Esophagus muscularis mucosa (tissue), 4 donors: ENCODE results near the gene COMMD4. TPM values are rescaled to one million over a fixed set of nuclear protein-coding genes. Genes with fewer than 3 reads are reported as not detected.
"Not testable (repeated sequence)": the region's sequence is repeated elsewhere in the genome, so short reads cannot be mapped to it uniquely, and the experiment has no call there.

Experiments
- DNase-seq: peaks from one replicate; pipeline ENCODE4 v3.0.0-alpha.2; 2017; ENCODE audit errors: extremely low spot score
- H3K27ac ChIP-seq, 4 donors: fragments of 200-600 bp; sonication (generic); replicated peaks in 1 of 4; 1 replicate in 3 of 4; 2 replicates in 1 of 4; pipeline ENCODE4 v1.5.1; 2016 to 2019; ENCODE audit warnings: mild to moderate bottlenecking in 1 of 4
- H3K27me3 ChIP-seq, 4 donors: fragments of 200-600 bp; sonication (generic); one replicate each; pipeline versions ENCODE4 v1.5.1 to v1.6.0; 2016 to 2019
- H3K36me3 ChIP-seq, 4 donors: fragments of 200-600 bp; sonication (generic); one replicate each; pipeline ENCODE4 v1.5.1; 2016 to 2019
- H3K4me1 ChIP-seq, 4 donors: fragments of 200-600 bp; sonication (generic); one replicate each; pipeline ENCODE4 v1.5.1; 2016 to 2019
- H3K4me3 ChIP-seq, 4 donors: fragments of 200-600 bp; sonication (generic); 1 replicate in 2 of 4; 2 replicates in 2 of 4; pipeline ENCODE4 v1.5.1; 2016 to 2019; ENCODE audit warnings: mild to moderate bottlenecking in 4 of 4, moderate library complexity in 1 of 4
- H3K9me3 ChIP-seq, 4 donors: fragments of 200-600 bp; sonication (generic); 1 replicate in 3 of 4; 2 replicates in 1 of 4; pipeline ENCODE4 v1.5.1; 2016 to 2019
- EP300 ChIP-seq: sonication (generic); formaldehyde crosslinking; IDR thresholded peaks from one replicate; pipeline ENCODE4 v1.6.1; 2017; ENCODE audit warnings: antibody characterized with exemption
- POLR2A ChIP-seq: fragments of 450-650 bp; IDR thresholded peaks from one replicate; pipeline ENCODE4 v1.6.1; 2017; ENCODE audit warnings: antibody characterized with exemption, moderate library complexity, mild to moderate bottlenecking, low read depth
- POLR2AphosphoS5 ChIP-seq, 2 donors: sonication (generic); formaldehyde crosslinking; IDR thresholded peaks; one replicate each; pipeline ENCODE4 v1.6.1; 2017; ENCODE audit warnings: antibody characterized with exemption in 2 of 2
- WGBS: methylation state at CpG from one replicate; pipeline ENCODE4 v1.1.5; 2018; 5-methylcytosine and 5-hydroxymethylcytosine counted together
- intact Hi-C: fragments of 100-400 bp; cut with DNase I; formaldehyde crosslinking; loops from one replicate; pipeline ENCODE4 v1.15.1; 2023
- total RNA-seq, 4 donors: library from RNA; depleted of rRNA; stranded (reverse); fragments of >200 nt; gene quantifications; one replicate each; pipeline versions ENCODE4 v1.1.0 to v1.2.1, GENCODE V29; 2016
- TF ChIP-seq, protein P1 (sequence below), 3 experiments: fragments of 200-600 bp in 2 of 3; fragments of 450-650 bp in 1 of 3; sonication (generic) in 2 of 3; IDR thresholded peaks; one replicate each; pipeline ENCODE4 v1.5.1; 2017 to 2019; ENCODE audit warnings: antibody characterized with exemption in 3 of 3, mild to moderate bottlenecking in 2 of 3, moderate library complexity in 1 of 3

Gene COMMD4
- total RNA-seq, 4 donors from 2014 or later = 32.0 to 73.0 (median 50.6) TPM

DNA sequence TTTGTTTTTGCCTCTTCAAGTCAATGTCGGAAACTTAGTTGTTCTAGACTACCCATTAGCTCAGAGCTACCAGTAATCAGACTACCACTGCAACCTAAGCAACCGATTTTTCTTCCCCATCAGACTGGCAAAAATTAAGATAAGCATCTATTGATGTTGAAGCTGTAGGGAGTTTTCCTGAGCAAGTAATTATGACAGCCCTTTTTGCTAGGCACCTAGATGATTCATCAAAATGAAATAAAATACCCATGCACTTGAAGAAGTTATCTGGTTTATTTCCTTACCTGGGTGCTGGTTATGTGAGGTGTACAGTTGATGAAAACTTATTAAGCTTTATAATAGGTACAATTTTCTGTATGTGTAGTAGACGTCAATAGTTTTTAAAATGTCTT is 554 bp upstream of the COMMD4 start:
- 33% methylated on average over 3 of the region's 3 CpGs for WGBS
- peak overlapping the region; percentile 67 to 84 (median 75) for H3K27ac ChIP-seq
- DNase-seq = no peak
- TF ChIP-seq, protein P1, sequence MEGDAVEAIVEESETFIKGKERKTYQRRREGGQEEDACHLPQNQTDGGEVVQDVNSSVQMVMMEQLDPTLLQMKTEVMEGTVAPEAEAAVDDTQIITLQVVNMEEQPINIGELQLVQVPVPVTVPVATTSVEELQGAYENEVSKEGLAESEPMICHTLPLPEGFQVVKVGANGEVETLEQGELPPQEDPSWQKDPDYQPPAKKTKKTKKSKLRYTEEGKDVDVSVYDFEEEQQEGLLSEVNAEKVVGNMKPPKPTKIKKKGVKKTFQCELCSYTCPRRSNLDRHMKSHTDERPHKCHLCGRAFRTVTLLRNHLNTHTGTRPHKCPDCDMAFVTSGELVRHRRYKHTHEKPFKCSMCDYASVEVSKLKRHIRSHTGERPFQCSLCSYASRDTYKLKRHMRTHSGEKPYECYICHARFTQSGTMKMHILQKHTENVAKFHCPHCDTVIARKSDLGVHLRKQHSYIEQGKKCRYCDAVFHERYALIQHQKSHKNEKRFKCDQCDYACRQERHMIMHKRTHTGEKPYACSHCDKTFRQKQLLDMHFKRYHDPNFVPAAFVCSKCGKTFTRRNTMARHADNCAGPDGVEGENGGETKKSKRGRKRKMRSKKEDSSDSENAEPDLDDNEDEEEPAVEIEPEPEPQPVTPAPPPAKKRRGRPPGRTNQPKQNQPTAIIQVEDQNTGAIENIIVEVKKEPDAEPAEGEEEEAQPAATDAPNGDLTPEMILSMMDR (IDR thresholded peaks at IDR 0.05) = no peak
- TF ChIP-seq POLR2A = no peak
- H3K9me3 ChIP-seq = no peaks in the 10 kb centered on the region
- H3K4me3 ChIP-seq = peak overlapping the region; percentile 59 to 94 (median 86)
- H3K27me3 ChIP-seq = no peaks in the 10 kb centered on the region
- H3K4me1 ChIP-seq = peaks cover 9 to 19% (median 19%) of the 10 kb centered on the region in 4 donors
- H3K36me3 ChIP-seq = peaks cover 0 to 20% (median 18%) of the 10 kb centered on the region in 4 donors
- intact Hi-C loops = no loop called here

GRCh38 chr15:75338661-75339240 is 2.9 kb downstream of the COMMD4 start:
- no peak for DNase-seq
- no peak overlapping the region for H3K27ac ChIP-seq
- 90% methylated on average over 2 of the region's 11 CpGs for WGBS
- no peaks in the 10 kb centered on the region for H3K9me3 ChIP-seq
- H3K4me1 ChIP-seq = peaks cover 9 to 22% (median 19%) of the 10 kb centered on the region in 4 donors
- intact Hi-C loops = no loop called here
- H3K4me3 ChIP-seq = no peak overlapping the region
- no peaks in the 10 kb centered on the region for H3K27me3 ChIP-seq
- peaks cover 0 to 30% (median 27%) of the 10 kb centered on the region in 4 donors for H3K36me3 ChIP-seq
- no peak for TF ChIP-seq POLR2A
- no peak for TF ChIP-seq EP300

- peaks cover 0 to 30% (median 27%) of the 10 kb centered on the region in 4 donors for H3K36me3 ChIP-seq
- no peaks in the 10 kb centered on the region for H3K27me3 ChIP-seq
- WGBS = 90% methylated on average over 5 of the region's 13 CpGs
- H3K4me1 ChIP-seq = peaks cover 9 to 26% (median 20%) of the 10 kb centered on the region in 4 donors
- no peak overlapping the region for H3K4me3 ChIP-seq
- no peak overlapping the region for H3K27ac ChIP-seq
- intact Hi-C loops = no loop called here
- no peaks in the 10 kb centered on the region for H3K9me3 ChIP-seq
- no peak for DNase-seq
- TF ChIP-seq POLR2A (no peak), EP300 (no peak), POLR2AphosphoS5 (IDR thresholded peaks at IDR 0.05) (no peak)
- TF ChIP-seq, protein P1 (IDR thresholded peaks at IDR 0.05) = no peak
Observed at GRCh38 chr15:75339531-75340240, 3.8 kb downstream of the COMMD4 start.

GRCh38 chr15:75342221-75342620 is 6.4 kb downstream of the COMMD4 start:
- TF ChIP-seq, protein P1 (IDR thresholded peaks at IDR 0.05) = no peak
- TF ChIP-seq EP300 (no peak), POLR2AphosphoS5 (IDR thresholded peaks at IDR 0.05) (no peak), POLR2A (no peak)
- H3K9me3 ChIP-seq = no peaks in the 10 kb centered on the region
- peaks cover 0 to 30% (median 27%) of the 10 kb centered on the region in 4 donors for H3K36me3 ChIP-seq
- H3K27me3 ChIP-seq = no peaks in the 10 kb centered on the region
- no peak overlapping the region for H3K4me3 ChIP-seq
- WGBS = 87% methylated on average over 6 of the region's 6 CpGs
- no peak overlapping the region for H3K27ac ChIP-seq
- intact Hi-C loops = no loop called here
- peaks cover 0 to 18% (median 16%) of the 10 kb centered on the region in 4 donors for H3K4me1 ChIP-seq
- no peak for DNase-seq

GRCh38 chr15:75343953-75344352 is 8.1 kb downstream of the COMMD4 start:
- H3K4me3 ChIP-seq, H3K27ac ChIP-seq, intact Hi-C loops, H3K9me3 ChIP-seq, H3K27me3 ChIP-seq, DNase-seq: not testable (repeated sequence)
- Histone ChIP-seq H3K36me3 (peaks cover 0 to 23% (median 22%) of the 10 kb centered on the region in 4 donors), H3K4me1 (peaks cover 7 to 24% (median 21%) of the 10 kb centered on the region in 4 donors)
- 47% methylated on average over 8 of the region's 8 CpGs for WGBS
